A673 (cell line): Measurements from ENCODE around the gene KMT5C. TPM values are rescaled to one million over a fixed set of nuclear protein-coding genes. Genes with fewer than 3 reads are reported as not detected.

ENCODE experiments used
- BruUV-seq: library from RNA; stranded (reverse); fragments of 400-500 nt; replicated peaks from 2 replicates; lab custom pipeline; 2021; lab: Mats Ljungman, UMichigan
- CTCF ChIA-PET: fragments of 300-600 bp; sonication (Branson Sonifier 250); formaldehyde crosslinking; loops from one replicate; lab custom pipeline; 2022; ENCODE audit warnings: antibody characterized with exemption; lab: Charles Lee
- POLR2A ChIA-PET: fragments of 300-600 bp; sonication (Branson Sonifier 250); formaldehyde crosslinking; loops from one replicate; lab custom pipeline; 2022; ENCODE audit warnings: antibody characterized with exemption; ENCODE audit not compliant: low non-redundant PET; lab: Charles Lee
- DNase-seq: peaks from one replicate; pipeline ENCODE4 v3.0.0-alpha.2; 2015; ENCODE audit warnings: low spot score
- H3K27ac ChIP-seq: fragments of 200-600 bp; sonication (generic); 2 replicates; pipeline ENCODE4 v1.5.1; 2016; ENCODE audit warnings: mixed run types, low read depth, mild to moderate bottlenecking, mixed read lengths, antibody characterized with exemption, low read length; ENCODE audit not compliant: poor library complexity, severe bottlenecking
- H3K27me3 ChIP-seq: fragments of 200-600 bp; sonication (generic); replicated peaks from 2 replicates; pipeline ENCODE4 v1.6.1; 2017; ENCODE audit warnings: mixed run types, low read depth, mild to moderate bottlenecking, mixed read lengths, antibody characterized with exemption, low read length; ENCODE audit not compliant: insufficient read depth, poor library complexity
- H3K36me3 ChIP-seq: fragments of 200-600 bp; sonication (generic); 2 replicates; pipeline ENCODE4 v1.6.1; 2016; ENCODE audit warnings: mixed run types, mild to moderate bottlenecking, mixed read lengths, antibody characterized with exemption, low read length; ENCODE audit not compliant: insufficient read depth, poor library complexity, severe bottlenecking
- H3K4me1 ChIP-seq: fragments of 200-600 bp; sonication (generic); 2 replicates; pipeline ENCODE4 v1.6.1; 2017; ENCODE audit warnings: mixed run types, mild to moderate bottlenecking, mixed read lengths, antibody characterized with exemption, low read length; ENCODE audit not compliant: insufficient read depth, poor library complexity, severe bottlenecking
- H3K4me3 ChIP-seq: fragments of 200-600 bp; sonication (generic); 2 replicates; pipeline ENCODE4 v1.5.1; 2016; ENCODE audit warnings: low read depth, mixed run types, mild to moderate bottlenecking, mixed read lengths, low read length; ENCODE audit not compliant: poor library complexity, severe bottlenecking
- H3K9me3 ChIP-seq: fragments of 200-600 bp; sonication (generic); 2 replicates; pipeline ENCODE4 v1.6.1; 2016; ENCODE audit warnings: mixed run types, low read depth, mild to moderate bottlenecking, mixed read lengths, antibody characterized with exemption, low read length; ENCODE audit not compliant: poor library complexity, severe bottlenecking
- EZH2 ChIP-seq: fragments of 200-600 bp; sonication (generic); IDR thresholded peaks from 2 replicates; pipeline ENCODE4 v1.6.1; 2017; ENCODE audit warnings: borderline replicate concordance, low read depth, mild to moderate bottlenecking, mixed read lengths, antibody characterized with exemption, low read length; ENCODE audit not compliant: poor library complexity, severe bottlenecking
- intact Hi-C: fragments of 100-400 bp; cut with micrococcal nuclease; formaldehyde crosslinking; loops from one replicate; pipeline ENCODE4 v1.10.0; 2022; ENCODE audit not compliant: unreplicated experiment
- total RNA-seq: library from RNA; stranded (reverse); gene quantifications from 2 replicates; pipeline ENCODE4 v1.2.3, GENCODE V29; 2021
- TF ChIP-seq, protein P1 (sequence below): fragments of 300-800, 200-600 bp; sonication (generic); conservative IDR thresholded peaks from 2 replicates; pipeline ENCODE4 v1.5.1; 2017; ENCODE audit warnings: low read depth, mild to moderate bottlenecking, antibody characterized with exemption, low read length, moderate library complexity, mixed read lengths

KMT5C gene
- total RNA-seq, 1 experiment from 2014 or later, result 19.7 TPM

DNA sequence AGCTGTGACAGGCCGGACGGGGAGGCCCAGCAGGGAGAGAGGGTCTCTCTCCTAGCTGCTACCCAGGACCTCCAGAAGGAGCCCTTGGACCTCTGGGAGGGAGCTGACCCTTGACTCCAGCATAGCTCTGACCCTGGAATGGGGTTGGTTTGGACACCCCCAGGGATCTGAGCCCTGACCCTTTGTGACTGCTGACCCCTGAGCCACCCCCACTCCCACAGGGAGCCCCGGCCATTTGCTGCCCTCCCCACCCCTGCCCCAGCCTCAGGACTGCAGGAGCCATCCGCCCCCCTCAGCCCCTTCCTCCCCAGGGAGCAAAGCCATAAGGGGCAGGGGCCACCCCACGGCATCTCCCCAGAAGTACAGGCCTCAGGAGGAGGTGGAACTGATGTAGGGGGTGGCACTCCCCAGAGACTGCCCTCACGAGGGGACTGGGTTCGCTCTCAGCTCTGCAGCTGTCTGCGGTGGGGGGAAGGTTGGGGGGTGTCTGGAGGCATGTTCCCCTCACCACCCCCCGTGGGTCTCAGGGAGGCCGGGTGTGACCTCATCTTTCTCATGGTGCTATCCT, 7.8 kb downstream of the KMT5C start:
- Histone ChIP-seq H3K4me3 (no peak overlapping the region), H3K4me1 (peaks cover 7% of the 10 kb centered on the region), H3K27me3 (peaks cover 6% of the 10 kb centered on the region), H3K36me3 (peaks cover 8% of the 10 kb centered on the region), H3K27ac (no peak overlapping the region), H3K9me3 (no peaks in the 10 kb centered on the region)
- CTCF ChIA-PET, result no interaction called here
- POLR2A ChIA-PET, result interaction anchor here (0.5 kb wide), 1 partner anchor 252 kb away, joined by 3 read pairs; the partner anchor contains the start of gene FIZ1
- no peak for TF ChIP-seq EZH2
- TF ChIP-seq, protein P1, sequence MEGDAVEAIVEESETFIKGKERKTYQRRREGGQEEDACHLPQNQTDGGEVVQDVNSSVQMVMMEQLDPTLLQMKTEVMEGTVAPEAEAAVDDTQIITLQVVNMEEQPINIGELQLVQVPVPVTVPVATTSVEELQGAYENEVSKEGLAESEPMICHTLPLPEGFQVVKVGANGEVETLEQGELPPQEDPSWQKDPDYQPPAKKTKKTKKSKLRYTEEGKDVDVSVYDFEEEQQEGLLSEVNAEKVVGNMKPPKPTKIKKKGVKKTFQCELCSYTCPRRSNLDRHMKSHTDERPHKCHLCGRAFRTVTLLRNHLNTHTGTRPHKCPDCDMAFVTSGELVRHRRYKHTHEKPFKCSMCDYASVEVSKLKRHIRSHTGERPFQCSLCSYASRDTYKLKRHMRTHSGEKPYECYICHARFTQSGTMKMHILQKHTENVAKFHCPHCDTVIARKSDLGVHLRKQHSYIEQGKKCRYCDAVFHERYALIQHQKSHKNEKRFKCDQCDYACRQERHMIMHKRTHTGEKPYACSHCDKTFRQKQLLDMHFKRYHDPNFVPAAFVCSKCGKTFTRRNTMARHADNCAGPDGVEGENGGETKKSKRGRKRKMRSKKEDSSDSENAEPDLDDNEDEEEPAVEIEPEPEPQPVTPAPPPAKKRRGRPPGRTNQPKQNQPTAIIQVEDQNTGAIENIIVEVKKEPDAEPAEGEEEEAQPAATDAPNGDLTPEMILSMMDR, result no peak
- BruUV-seq, result no TSS peak
- intact Hi-C loops, result no loop called here
- no peak for DNase-seq

DNA sequence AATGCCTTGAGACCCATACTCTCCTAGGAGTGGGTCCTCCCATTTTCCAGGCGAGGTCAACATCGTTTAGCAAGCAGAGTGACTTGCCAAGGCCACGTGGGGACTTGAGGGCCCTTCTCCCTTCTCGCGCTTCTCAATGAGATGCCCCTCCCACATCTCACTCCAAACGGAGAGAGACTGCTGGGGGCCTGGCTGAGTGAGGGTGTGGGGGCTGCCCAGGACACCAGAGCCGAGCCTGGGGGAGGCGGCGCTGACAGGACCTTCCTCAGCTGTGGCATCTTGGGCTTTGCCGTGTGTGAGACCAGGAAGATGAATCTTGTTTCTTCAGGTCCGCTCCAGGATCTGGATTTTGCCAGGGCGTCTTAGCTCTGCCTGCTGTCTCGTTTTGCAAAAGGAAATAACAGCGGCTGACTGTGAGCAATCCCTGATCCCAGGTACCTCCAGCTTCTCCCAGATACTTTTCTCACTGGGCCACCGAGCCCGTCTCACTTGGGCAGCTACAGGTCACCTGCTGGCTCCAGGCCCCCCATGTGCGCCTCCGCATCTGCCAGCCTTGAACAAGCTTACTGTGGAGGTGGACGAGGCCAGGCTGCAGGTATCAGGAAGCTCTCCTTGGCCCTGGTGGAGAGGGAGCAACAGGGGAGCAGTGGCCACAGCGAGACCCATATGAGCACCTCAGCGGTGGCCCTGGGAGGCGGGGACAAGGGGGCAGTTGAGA, 8.8 kb downstream of the KMT5C start:
- no peak overlapping the region for H3K4me3 ChIP-seq
- TF ChIP-seq, protein P1, result no peak
- DNase-seq, result no peak
- H3K27me3 ChIP-seq, result peaks cover 16% of the 10 kb centered on the region
- H3K4me1 ChIP-seq, result peaks cover 7% of the 10 kb centered on the region
- peaks cover 2% of the 10 kb centered on the region for H3K36me3 ChIP-seq
- H3K27ac ChIP-seq, result no peak overlapping the region
- ChIA-PET CTCF (interaction anchor here (0.6 kb wide), 1 partner anchor 17 kb away, joined by 3 read pairs; no protein-coding TSS in a partner anchor), POLR2A (interaction anchor here (0.5 kb wide), 1 partner anchor 251 kb away, joined by 3 read pairs; the partner anchor contains the start of gene FIZ1)
- H3K9me3 ChIP-seq, result no peaks in the 10 kb centered on the region
- intact Hi-C loops, result no loop called here
- BruUV-seq, result no TSS peak

DNA sequence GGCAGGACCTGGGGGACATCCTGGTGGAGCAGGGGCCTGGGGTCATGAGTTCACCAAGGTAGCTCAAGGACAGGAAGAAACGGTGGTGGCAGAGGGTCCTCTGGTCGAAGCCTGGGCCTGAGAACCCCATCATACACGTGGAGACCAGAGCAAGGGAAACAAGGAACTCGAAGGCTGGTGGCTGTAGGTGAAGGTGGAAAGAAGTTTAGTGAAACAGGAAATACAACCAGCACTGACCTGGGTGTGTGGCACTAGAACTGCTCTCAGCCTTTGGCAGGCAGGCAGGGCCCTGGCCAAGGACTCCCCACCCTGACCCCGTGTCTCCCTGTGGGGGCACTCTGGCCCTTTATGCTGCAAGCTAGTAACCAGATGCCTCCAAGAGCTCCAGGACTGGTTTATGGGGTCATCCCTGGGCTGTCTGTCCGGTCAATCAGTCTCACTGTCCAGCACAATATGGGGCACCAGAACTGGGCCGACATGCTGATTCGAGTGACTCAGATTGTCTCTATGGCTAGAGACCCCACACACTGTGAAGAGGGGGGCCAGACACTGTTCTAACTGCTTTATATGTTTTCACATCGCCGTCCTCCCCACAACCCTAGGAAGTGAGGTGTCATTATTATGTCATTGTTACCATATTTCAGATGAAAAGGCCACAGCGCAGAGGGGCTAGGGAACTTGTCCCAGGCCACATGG, 11.1 kb downstream of the KMT5C start:
- H3K9me3 ChIP-seq, result no peaks in the 10 kb centered on the region
- BruUV-seq, result no TSS peak
- no peaks in the 10 kb centered on the region for H3K36me3 ChIP-seq
- no peak for TF ChIP-seq EZH2
- TF ChIP-seq, protein P1, result no peak
- no peak overlapping the region for H3K4me3 ChIP-seq
- no peak overlapping the region for H3K27ac ChIP-seq
- intact Hi-C loops, result no loop called here
- DNase-seq, result no peak
- peaks cover 31% of the 10 kb centered on the region for H3K27me3 ChIP-seq
- POLR2A ChIA-PET, result interaction anchor here (0.5 kb wide), 1 partner anchor 153 kb away, joined by 6 read pairs; no protein-coding TSS in a partner anchor
- CTCF ChIA-PET, result no interaction called here
- H3K4me1 ChIP-seq, result peaks cover 14% of the 10 kb centered on the region
